ENCODE results near the gene GNMT.

DNA sequence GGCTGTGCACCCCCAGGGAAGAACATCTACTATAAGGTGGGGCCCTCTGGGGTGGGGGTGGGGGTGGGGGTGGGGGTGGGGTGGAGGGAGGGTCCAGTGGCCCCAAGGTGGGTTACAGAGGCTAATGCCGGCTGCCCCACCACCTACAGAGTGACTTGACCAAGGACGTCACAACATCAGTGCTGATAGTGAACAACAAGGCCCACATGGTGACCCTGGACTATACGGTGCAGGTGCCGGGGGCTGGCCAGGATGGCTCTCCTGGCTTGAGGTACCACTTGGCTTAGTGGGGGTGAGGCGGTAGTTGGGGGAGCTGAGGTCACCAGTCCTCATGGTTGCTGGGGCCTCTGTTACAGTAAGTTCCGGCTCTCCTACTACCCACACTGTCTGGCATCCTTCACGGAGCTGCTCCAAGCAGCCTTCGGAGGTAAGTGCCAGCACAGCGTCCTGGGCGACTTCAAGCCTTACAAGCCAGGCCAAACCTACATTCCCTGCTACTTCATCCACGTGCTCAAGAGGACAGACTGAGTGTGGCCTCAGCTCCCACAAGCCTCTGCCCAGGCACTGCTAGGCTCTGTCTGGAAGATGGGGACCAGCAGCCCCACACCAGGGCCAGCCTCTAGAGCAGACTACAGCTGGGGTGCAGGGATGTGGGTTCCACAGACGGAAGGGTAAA lies 2.8 kb downstream of the GNMT start:
- TF ChIP-seq, protein P1, sequence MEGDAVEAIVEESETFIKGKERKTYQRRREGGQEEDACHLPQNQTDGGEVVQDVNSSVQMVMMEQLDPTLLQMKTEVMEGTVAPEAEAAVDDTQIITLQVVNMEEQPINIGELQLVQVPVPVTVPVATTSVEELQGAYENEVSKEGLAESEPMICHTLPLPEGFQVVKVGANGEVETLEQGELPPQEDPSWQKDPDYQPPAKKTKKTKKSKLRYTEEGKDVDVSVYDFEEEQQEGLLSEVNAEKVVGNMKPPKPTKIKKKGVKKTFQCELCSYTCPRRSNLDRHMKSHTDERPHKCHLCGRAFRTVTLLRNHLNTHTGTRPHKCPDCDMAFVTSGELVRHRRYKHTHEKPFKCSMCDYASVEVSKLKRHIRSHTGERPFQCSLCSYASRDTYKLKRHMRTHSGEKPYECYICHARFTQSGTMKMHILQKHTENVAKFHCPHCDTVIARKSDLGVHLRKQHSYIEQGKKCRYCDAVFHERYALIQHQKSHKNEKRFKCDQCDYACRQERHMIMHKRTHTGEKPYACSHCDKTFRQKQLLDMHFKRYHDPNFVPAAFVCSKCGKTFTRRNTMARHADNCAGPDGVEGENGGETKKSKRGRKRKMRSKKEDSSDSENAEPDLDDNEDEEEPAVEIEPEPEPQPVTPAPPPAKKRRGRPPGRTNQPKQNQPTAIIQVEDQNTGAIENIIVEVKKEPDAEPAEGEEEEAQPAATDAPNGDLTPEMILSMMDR (IDR thresholded peaks at IDR 0.05; ENCODE audit: poor library complexity, severe bottlenecking) = no peak
- TF ChIP-seq MXI1 (conservative IDR thresholded peaks at IDR 0.05; ENCODE audit: poor library complexity, severe bottlenecking) (no peak), EP300 (conservative IDR thresholded peaks at IDR 0.05; ENCODE audit: poor library complexity, severe bottlenecking) (no peak), POLR2AphosphoS5 (IDR thresholded peaks at IDR 0.05) (no peak), SMC3 (conservative IDR thresholded peaks at IDR 0.05; ENCODE audit: poor library complexity) (no peak), RAD21 (conservative IDR thresholded peaks at IDR 0.05) (no peak), TAF1 (IDR thresholded peaks at IDR 0.05; ENCODE audit: low read depth) (no peak), EZH2 (IDR thresholded peaks at IDR 0.05; ENCODE audit: borderline replicate concordance, insufficient read depth, low read length, poor library complexity, severe bottlenecking) (no peak)
- TF ChIP-seq, protein P2, sequence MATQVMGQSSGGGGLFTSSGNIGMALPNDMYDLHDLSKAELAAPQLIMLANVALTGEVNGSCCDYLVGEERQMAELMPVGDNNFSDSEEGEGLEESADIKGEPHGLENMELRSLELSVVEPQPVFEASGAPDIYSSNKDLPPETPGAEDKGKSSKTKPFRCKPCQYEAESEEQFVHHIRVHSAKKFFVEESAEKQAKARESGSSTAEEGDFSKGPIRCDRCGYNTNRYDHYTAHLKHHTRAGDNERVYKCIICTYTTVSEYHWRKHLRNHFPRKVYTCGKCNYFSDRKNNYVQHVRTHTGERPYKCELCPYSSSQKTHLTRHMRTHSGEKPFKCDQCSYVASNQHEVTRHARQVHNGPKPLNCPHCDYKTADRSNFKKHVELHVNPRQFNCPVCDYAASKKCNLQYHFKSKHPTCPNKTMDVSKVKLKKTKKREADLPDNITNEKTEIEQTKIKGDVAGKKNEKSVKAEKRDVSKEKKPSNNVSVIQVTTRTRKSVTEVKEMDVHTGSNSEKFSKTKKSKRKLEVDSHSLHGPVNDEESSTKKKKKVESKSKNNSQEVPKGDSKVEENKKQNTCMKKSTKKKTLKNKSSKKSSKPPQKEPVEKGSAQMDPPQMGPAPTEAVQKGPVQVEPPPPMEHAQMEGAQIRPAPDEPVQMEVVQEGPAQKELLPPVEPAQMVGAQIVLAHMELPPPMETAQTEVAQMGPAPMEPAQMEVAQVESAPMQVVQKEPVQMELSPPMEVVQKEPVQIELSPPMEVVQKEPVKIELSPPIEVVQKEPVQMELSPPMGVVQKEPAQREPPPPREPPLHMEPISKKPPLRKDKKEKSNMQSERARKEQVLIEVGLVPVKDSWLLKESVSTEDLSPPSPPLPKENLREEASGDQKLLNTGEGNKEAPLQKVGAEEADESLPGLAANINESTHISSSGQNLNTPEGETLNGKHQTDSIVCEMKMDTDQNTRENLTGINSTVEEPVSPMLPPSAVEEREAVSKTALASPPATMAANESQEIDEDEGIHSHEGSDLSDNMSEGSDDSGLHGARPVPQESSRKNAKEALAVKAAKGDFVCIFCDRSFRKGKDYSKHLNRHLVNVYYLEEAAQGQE (IDR thresholded peaks at IDR 0.05; ENCODE audit: borderline replicate concordance) = no peak

All from neural cell (in vitro differentiated cells).